HepG2 (cell line): ENCODE data around the gene GNG2. TPM values are rescaled to one million over a fixed set of nuclear protein-coding genes. Genes with fewer than 3 reads are reported as not detected.

ENCODE experiments used
- ATAC-seq: fragments of 200-7000 bp; cut with Tn5 transposase; 3 replicates; pipeline ENCODE4 v1.9.1; 2020; ENCODE audit warnings: mild to moderate bottlenecking, moderate library complexity
- BruUV-seq: library from RNA; stranded (reverse); fragments of 400-500 nt; replicated peaks from 2 replicates; lab custom pipeline; 2021; lab: Mats Ljungman, UMichigan
- CTCF ChIA-PET: fragments of 300-600 bp; formaldehyde crosslinking; extraction: SDS; loops from one replicate; lab custom pipeline; 2021; ENCODE audit warnings: low total read pairs, inconsistent platforms, low intra/inter-chr PET ratio; lab: Yijun Ruan, JAX
- POLR2A ChIA-PET: fragments of 350-600 bp; sonication (Branson Sonifier 250); formaldehyde crosslinking; loops from one replicate; lab custom pipeline; 2020; ENCODE audit warnings: antibody characterized with exemption, inconsistent platforms; lab: Yijun Ruan, JAX
- DNase-seq: peaks from one replicate; pipeline ENCODE4 v3.0.0-alpha.2; 2015; ENCODE audit warnings: low spot score
- FAIRE-seq: peaks from 3 replicates; lab custom pipeline; 2011; peaks lifted over from hg19 to GRCh38; lab: Jason Lieb, UNC
- H2AFZ ChIP-seq: one replicate; pipeline ENCODE4 v1.6.1; 2011; ENCODE audit warnings: low read length, inconsistent platforms
- H3K27ac ChIP-seq: fragments of 300-600 bp; 3 replicates; pipeline ENCODE4 v1.8.0; 2011; ENCODE audit warnings: mixed run types, mild to moderate bottlenecking, mixed read lengths, low read length, inconsistent platforms; ENCODE audit not compliant: insufficient read depth; ENCODE audit errors: extremely low read length
- H3K27me3 ChIP-seq, 2 experiments: fragments of 200-600 bp in 1 of 2; 2 replicates in 1 of 2; 3 replicates in 1 of 2; pipeline versions ENCODE4 v1.6.0 to v1.8.0; 2011; ENCODE audit warnings: low read length in 2 of 2, mild to moderate bottlenecking in 2 of 2, moderate library complexity in 2 of 2, inconsistent platforms in 1 of 2; ENCODE audit not compliant: insufficient read depth in 2 of 2, control insufficient read depth in 1 of 2
- H3K36me3 ChIP-seq, 2 experiments: fragments of 200-600 bp in 1 of 2; replicated peaks in 1 of 2; 2 replicates in 1 of 2; 3 replicates in 1 of 2; pipeline versions ENCODE4 v1.5.1 to v1.8.0; 2011; ENCODE audit warnings: low read length in 2 of 2, inconsistent platforms in 1 of 2; ENCODE audit not compliant: insufficient read depth in 2 of 2, control insufficient read depth in 1 of 2
- H3K4me1 ChIP-seq: 2 replicates; pipeline ENCODE4 v1.5.1; 2012; ENCODE audit warnings: low read length, inconsistent platforms; ENCODE audit not compliant: insufficient read depth
- H3K4me2 ChIP-seq: 2 replicates; pipeline ENCODE4 v1.6.0; 2011; ENCODE audit warnings: low read depth, low read length, inconsistent platforms
- H3K4me3 ChIP-seq, 3 experiments: fragments of 200-600 bp in 1 of 3; sonication (generic), shearing (Covaris generic) in 1 of 3; replicated peaks in 1 of 3; 2 replicates each; pipeline ENCODE4 v1.5.1; 2011 to 2016; ENCODE audit warnings: low read length in 3 of 3, inconsistent platforms in 2 of 3, low read depth in 2 of 3, mild to moderate bottlenecking in 2 of 3, control low read depth in 1 of 3, mixed read lengths in 1 of 3; ENCODE audit not compliant: insufficient read depth in 1 of 3
- H3K79me2 ChIP-seq: one replicate; pipeline ENCODE4 v1.6.1; 2011; ENCODE audit warnings: low read length, inconsistent platforms; ENCODE audit not compliant: insufficient read depth
- H3K9ac ChIP-seq: 2 replicates; pipeline ENCODE4 v1.6.0; 2011; ENCODE audit warnings: mild to moderate bottlenecking, low read depth, low read length, inconsistent platforms; ENCODE audit not compliant: insufficient read depth
- H3K9me3 ChIP-seq: 2 replicates; pipeline ENCODE4 v1.5.1; 2012; ENCODE audit warnings: mild to moderate bottlenecking, low read length
- H4K20me1 ChIP-seq: 2 replicates; pipeline ENCODE4 v1.6.0; 2011; ENCODE audit warnings: inconsistent platforms, mild to moderate bottlenecking, low read length, moderate library complexity; ENCODE audit not compliant: insufficient read depth
- DNMT3B ChIP-seq: conservative IDR thresholded peaks from 2 replicates; pipeline ENCODE4 v1.6.1; 2016; ENCODE audit warnings: missing biosample characterization, control low read depth
- ERF ChIP-seq: IDR thresholded peaks from 2 replicates; pipeline ENCODE4 v1.6.1; 2018; ENCODE audit warnings: missing biosample characterization, missing genetic modification reagents
- KDM1A ChIP-seq: IDR thresholded peaks from 2 replicates; pipeline ENCODE4 v1.6.1; 2016; ENCODE audit warnings: missing compliant biosample characterization
- NR3C1 ChIP-seq: sonication (generic); formaldehyde crosslinking; IDR thresholded peaks from 2 replicates; pipeline ENCODE4 v1.4.0; 2020; ENCODE audit warnings: missing genetic modification reagents
- PHF20 ChIP-seq: sonication (generic); formaldehyde crosslinking; IDR thresholded peaks from 2 replicates; pipeline ENCODE4 v1.5.0; 2020; ENCODE audit warnings: mild to moderate bottlenecking, missing genetic modification reagents
- ZIK1 ChIP-seq: sonication (generic); formaldehyde crosslinking; IDR thresholded peaks from 2 replicates; pipeline ENCODE4 v1.5.0; 2020; ENCODE audit warnings: mild to moderate bottlenecking, low read depth, missing genetic modification reagents, borderline replicate concordance
- ZNF331 ChIP-seq: sonication (generic); formaldehyde crosslinking; IDR thresholded peaks from 2 replicates; pipeline ENCODE4 v1.4.0; 2020; ENCODE audit warnings: missing genetic modification reagents
- ZNF570 ChIP-seq: sonication (generic); formaldehyde crosslinking; IDR thresholded peaks from 2 replicates; pipeline ENCODE4 v1.4.0; 2020; ENCODE audit warnings: mild to moderate bottlenecking, missing genetic modification reagents, borderline replicate concordance
- ZSCAN21 ChIP-seq: sonication (generic); formaldehyde crosslinking; IDR thresholded peaks from 2 replicates; pipeline ENCODE4 v1.8.0; 2022; ENCODE audit warnings: mild to moderate bottlenecking, missing genetic modification reagents, moderate library complexity, borderline replicate concordance
- WGBS: methylation state at CpG from one replicate; pipeline ENCODE4 v1.1.6; 2017; ENCODE audit warnings: low lambda C conversion rate; 5-methylcytosine and 5-hydroxymethylcytosine counted together
- in situ Hi-C: cut with HindIII; loops from 2 replicates; pipeline ENCODE4 v1.10.0; 2017; ENCODE audit warnings: low pct_unique_long_range_greater_than_20kb; ENCODE audit not compliant: extremely low pct_ligation_motif_present
- intact Hi-C: fragments of 100-400 bp; cut with micrococcal nuclease; formaldehyde crosslinking; loops from one replicate; pipeline ENCODE4 v1.10.0; 2022; ENCODE audit not compliant: unreplicated experiment
- polyA plus RNA-seq, 8 experiments: library from polyadenylated mRNA; depleted of rRNA in 3 of 8; stranded (reverse) in 7 of 8; unstranded in 1 of 8; fragments of >200 nt; fragmentation: Illumina TruSeq in 4 of 8; extraction: Trizol in 4 of 8; gene quantifications; 2 replicates each; pipeline versions ENCODE4 v1.2.1 to v1.2.3, GENCODE V29; 2011 to 2016; ENCODE audit warnings: low read depth in 4 of 8, missing spikeins in 1 of 8, mixed read lengths in 1 of 8; ENCODE audit not compliant: insufficient read depth in 1 of 8
- total RNA-seq, 5 experiments: library from RNA; depleted of rRNA; stranded (reverse); fragments of >200 nt; fragmentation: Illumina TruSeq; extraction: Trizol; gene quantifications; 2 replicates each; pipeline ENCODE4 v1.2.3, GENCODE V29; 2016; ENCODE audit warnings: low read depth in 1 of 5
- TF ChIP-seq, protein P1 (sequence below): sonication (generic); formaldehyde crosslinking; IDR thresholded peaks from 2 replicates; pipeline ENCODE4 v1.5.1; 2020; ENCODE audit warnings: mild to moderate bottlenecking, missing genetic modification reagents, borderline replicate concordance
- TF ChIP-seq, protein P2 (sequence below): sonication (generic); formaldehyde crosslinking; IDR thresholded peaks from 2 replicates; pipeline ENCODE4 v1.5.0; 2020; ENCODE audit warnings: mild to moderate bottlenecking, missing genetic modification reagents
- TF ChIP-seq, protein P3 (sequence below): sonication (generic); formaldehyde crosslinking; IDR thresholded peaks from 2 replicates; pipeline ENCODE4 v1.5.1; 2020; ENCODE audit warnings: missing genetic modification reagents, mild to moderate bottlenecking, borderline replicate concordance
- TF ChIP-seq, protein P4 (sequence below): sonication (generic); formaldehyde crosslinking; IDR thresholded peaks from 2 replicates; pipeline ENCODE4 v1.5.1; 2020; ENCODE audit warnings: mild to moderate bottlenecking, missing genetic modification reagents, moderate library complexity
- TF ChIP-seq, protein P5 (sequence below): sonication (generic); formaldehyde crosslinking; IDR thresholded peaks from 2 replicates; pipeline ENCODE4 v1.5.1; 2020; ENCODE audit warnings: missing genetic modification reagents, mild to moderate bottlenecking, borderline replicate concordance

Gene GNG2
- total and polyA plus RNA-seq, 2 of the 13 experiments (the other 11 are each of a cell fraction or from before 2014, with no cell fraction given): not detected

DNA sequence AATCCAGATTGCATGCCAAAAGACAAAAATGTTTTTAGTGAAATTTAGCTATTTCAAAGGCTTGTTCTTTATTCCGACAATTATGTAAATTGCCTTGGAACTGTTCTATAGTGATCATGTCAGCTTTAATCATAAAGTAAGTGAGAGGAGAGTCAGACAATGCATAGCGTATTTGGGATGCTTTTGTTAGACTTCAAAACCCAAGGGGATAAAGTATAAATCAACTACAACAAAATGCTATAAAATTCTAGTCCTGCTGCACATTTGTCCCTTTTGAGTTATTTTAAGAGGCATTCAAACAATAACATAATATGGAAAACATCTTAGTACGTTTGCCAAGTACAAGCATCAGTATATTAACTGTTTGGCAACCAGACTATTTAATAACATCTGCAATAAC is 140.3 kb downstream of the GNG2 start:
- Histone ChIP-seq H3K9me3 (no peaks in the 10 kb centered on the region), H3K27me3 (no peaks in the 10 kb centered on the region), H3K79me2 (peaks cover 3% of the 10 kb centered on the region), H3K36me3 (peaks cover 17 to 70% of the 10 kb centered on the region in 2 experiments), H3K27ac (no peak overlapping the region), H2AFZ (no peak overlapping the region), H3K4me3 (no peak overlapping the region), H4K20me1 (no peaks in the 10 kb centered on the region), H3K4me1 (no peaks in the 10 kb centered on the region), H3K9ac (no peak overlapping the region), H3K4me2 (no peak overlapping the region)
- ChIA-PET POLR2A (no interaction called here), CTCF (no interaction called here)
- DNase-seq (no peak), ATAC-seq (no peak), FAIRE-seq (no peak)
- WGBS: 98% methylated on average over 3 of the region's 3 CpGs
- no TSS peak for BruUV-seq
- intact Hi-C loops: no loop called here
- in situ Hi-C loops: no loop called here
- TF ChIP-seq PHF20 (no peak), DNMT3B (no peak), ERF (no peak), NR3C1 (CRISPR knock-in tag) (no peak), ZIK1 (no peak), ZNF331 (no peak), ZSCAN21 (no peak), KDM1A (no peak), ZNF570 (CRISPR knock-in tag) (no peak)
- TF ChIP-seq, protein P1, sequence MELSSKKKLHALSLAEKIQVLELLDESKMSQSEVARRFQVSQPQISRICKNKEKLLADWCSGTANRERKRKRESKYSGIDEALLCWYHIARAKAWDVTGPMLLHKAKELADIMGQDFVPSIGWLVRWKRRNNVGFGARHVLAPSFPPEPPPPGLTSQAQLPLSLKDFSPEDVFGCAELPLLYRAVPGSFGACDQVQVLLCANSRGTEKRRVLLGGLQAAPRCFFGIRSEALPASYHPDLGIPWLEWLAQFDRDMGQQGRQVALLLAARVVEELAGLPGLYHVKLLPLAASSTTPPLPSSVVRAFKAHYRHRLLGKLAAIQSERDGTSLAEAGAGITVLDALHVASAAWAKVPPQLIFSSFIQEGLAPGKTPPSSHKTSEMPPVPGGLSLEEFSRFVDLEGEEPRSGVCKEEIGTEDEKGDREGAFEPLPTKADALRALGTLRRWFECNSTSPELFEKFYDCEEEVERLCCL (CRISPR knock-in tag): no peak
- TF ChIP-seq, protein P2, sequence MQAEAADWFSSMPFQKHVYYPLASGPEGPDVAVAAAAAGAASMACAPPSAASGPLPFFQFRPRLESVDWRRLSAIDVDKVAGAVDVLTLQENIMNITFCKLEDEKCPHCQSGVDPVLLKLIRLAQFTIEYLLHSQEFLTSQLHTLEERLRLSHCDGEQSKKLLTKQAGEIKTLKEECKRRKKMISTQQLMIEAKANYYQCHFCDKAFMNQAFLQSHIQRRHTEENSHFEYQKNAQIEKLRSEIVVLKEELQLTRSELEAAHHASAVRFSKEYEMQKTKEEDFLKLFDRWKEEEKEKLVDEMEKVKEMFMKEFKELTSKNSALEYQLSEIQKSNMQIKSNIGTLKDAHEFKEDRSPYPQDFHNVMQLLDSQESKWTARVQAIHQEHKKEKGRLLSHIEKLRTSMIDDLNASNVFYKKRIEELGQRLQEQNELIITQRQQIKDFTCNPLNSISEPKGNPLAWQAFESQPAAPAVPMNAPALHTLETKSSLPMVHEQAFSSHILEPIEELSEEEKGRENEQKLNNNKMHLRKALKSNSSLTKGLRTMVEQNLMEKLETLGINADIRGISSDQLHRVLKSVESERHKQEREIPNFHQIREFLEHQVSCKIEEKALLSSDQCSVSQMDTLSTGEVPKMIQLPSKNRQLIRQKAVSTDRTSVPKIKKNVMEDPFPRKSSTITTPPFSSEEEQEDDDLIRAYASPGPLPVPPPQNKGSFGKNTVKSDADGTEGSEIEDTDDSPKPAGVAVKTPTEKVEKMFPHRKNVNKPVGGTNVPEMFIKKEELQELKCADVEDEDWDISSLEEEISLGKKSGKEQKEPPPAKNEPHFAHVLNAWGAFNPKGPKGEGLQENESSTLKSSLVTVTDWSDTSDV: no peak
- TF ChIP-seq, protein P3, sequence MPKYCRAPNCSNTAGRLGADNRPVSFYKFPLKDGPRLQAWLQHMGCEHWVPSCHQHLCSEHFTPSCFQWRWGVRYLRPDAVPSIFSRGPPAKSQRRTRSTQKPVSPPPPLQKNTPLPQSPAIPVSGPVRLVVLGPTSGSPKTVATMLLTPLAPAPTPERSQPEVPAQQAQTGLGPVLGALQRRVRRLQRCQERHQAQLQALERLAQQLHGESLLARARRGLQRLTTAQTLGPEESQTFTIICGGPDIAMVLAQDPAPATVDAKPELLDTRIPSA (CRISPR knock-in tag): no peak
- TF ChIP-seq, protein P4, sequence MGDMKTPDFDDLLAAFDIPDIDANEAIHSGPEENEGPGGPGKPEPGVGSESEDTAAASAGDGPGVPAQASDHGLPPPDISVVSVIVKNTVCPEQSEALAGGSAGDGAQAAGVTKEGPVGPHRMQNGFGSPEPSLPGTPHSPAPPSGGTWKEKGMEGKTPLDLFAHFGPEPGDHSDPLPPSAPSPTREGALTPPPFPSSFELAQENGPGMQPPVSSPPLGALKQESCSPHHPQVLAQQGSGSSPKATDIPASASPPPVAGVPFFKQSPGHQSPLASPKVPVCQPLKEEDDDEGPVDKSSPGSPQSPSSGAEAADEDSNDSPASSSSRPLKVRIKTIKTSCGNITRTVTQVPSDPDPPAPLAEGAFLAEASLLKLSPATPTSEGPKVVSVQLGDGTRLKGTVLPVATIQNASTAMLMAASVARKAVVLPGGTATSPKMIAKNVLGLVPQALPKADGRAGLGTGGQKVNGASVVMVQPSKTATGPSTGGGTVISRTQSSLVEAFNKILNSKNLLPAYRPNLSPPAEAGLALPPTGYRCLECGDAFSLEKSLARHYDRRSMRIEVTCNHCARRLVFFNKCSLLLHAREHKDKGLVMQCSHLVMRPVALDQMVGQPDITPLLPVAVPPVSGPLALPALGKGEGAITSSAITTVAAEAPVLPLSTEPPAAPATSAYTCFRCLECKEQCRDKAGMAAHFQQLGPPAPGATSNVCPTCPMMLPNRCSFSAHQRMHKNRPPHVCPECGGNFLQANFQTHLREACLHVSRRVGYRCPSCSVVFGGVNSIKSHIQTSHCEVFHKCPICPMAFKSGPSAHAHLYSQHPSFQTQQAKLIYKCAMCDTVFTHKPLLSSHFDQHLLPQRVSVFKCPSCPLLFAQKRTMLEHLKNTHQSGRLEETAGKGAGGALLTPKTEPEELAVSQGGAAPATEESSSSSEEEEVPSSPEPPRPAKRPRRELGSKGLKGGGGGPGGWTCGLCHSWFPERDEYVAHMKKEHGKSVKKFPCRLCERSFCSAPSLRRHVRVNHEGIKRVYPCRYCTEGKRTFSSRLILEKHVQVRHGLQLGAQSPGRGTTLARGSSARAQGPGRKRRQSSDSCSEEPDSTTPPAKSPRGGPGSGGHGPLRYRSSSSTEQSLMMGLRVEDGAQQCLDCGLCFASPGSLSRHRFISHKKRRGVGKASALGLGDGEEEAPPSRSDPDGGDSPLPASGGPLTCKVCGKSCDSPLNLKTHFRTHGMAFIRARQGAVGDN: no peak
- TF ChIP-seq, protein P5, sequence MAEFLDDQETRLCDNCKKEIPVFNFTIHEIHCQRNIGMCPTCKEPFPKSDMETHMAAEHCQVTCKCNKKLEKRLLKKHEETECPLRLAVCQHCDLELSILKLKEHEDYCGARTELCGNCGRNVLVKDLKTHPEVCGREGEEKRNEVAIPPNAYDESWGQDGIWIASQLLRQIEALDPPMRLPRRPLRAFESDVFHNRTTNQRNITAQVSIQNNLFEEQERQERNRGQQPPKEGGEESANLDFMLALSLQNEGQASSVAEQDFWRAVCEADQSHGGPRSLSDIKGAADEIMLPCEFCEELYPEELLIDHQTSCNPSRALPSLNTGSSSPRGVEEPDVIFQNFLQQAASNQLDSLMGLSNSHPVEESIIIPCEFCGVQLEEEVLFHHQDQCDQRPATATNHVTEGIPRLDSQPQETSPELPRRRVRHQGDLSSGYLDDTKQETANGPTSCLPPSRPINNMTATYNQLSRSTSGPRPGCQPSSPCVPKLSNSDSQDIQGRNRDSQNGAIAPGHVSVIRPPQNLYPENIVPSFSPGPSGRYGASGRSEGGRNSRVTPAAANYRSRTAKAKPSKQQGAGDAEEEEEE: no peak
